ENCODE data around the gene TAAR2. TPM values are rescaled to one million over a fixed set of nuclear protein-coding genes. Genes with fewer than 3 reads are reported as not detected.

Gene TAAR2
- polyA plus RNA-seq, 2 of the 4 experiments (the other 2 are of a cell fraction): not detected

DNA sequence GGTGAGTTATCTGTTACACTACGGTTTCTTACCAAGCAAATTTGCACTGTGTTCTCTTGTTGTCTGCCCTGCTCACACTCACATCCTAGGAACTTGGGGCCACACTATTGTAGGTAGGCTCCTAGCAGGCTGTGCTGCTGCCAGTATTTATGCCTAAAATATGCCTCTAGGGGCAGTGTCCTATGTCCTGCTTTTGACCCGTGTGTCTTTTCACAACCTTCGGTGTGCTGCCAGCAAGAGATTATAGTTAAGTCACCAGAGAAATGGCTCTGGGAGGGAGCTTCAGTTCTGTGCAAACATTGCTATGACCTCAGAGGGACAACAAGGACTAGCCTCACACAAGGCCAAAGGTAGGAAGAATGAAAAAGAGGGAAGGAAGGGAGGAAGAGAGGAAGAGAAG is 25.6 kb downstream of the TAAR2 start:
- peak; percentile 88 to 89; a peak in 5 of 6 replicates for ATAC-seq
- CTCF ChIA-PET: interaction anchor here (0.7 to 1.1 kb wide), 2 partner anchors 13 to 38 kb away, joined by 3 to 4 read pairs; no protein-coding TSS in a partner anchor
- Histone ChIP-seq H3K27ac (no peak overlapping the region), H3K4me1 (no peaks in the 10 kb centered on the region), H3K9me3 (no peaks in the 10 kb centered on the region), H3K4me3 (no peak overlapping the region), H3K4me2 (no peak overlapping the region)
- TF ChIP-seq CHD2 (IDR thresholded peaks at IDR 0.05; ENCODE audit: low read length, partially characterized antibody) (no peak), HEYL (CRISPR knock-in tag; IDR thresholded peaks at IDR 0.05) (no peak), CTCF (IDR thresholded peaks at IDR 0.05) (peak; percentile 19; the same call in 1 of the 3 replicates), BCL3 (IDR thresholded peaks at IDR 0.05) (no peak)
- TF ChIP-seq, protein P1, sequence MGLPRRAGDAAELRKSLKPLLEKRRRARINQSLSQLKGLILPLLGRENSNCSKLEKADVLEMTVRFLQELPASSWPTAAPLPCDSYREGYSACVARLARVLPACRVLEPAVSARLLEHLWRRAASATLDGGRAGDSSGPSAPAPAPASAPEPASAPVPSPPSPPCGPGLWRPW (IDR thresholded peaks at IDR 0.05): no peak
- no peak for FAIRE-seq
- WGBS (ENCODE audit: missing lambda C conversion rate): 24% methylated on average over 3 of the region's 3 CpGs
- DNase-seq (ENCODE audit: low read depth in 1 of 2, low spot score in 1 of 2): peak; percentile 26 to 30
- POLR2A ChIA-PET: no interaction called here

DNA sequence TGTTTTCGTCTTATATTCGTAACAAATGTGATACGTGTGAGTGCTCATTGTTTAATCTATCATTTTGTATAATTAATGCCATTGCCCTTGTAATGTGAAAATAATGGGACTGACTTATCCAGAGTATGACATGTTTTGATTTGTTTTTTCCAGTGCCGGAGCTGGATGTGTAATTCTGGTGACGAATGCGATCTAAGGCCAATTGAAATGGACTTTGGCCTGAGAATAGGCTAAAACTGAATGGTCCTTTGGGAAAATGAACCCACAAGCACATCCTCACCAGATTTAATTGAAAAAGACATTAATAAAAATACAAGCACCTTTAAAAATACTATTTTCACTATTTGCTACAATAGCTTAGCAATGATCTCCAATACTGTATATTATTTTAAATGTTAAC is 27.9 kb downstream of the TAAR2 start:
- DNase-seq (ENCODE audit: low read depth in 1 of 2, low spot score in 1 of 2): no peak
- ChIA-PET POLR2A (no interaction called here), CTCF (no interaction called here)
- Histone ChIP-seq H3K9me3 (no peaks in the 10 kb centered on the region), H3K4me3 (no peak overlapping the region), H3K4me1 (no peaks in the 10 kb centered on the region), H3K4me2 (no peak overlapping the region), H3K27ac (no peak overlapping the region)
- FAIRE-seq: no peak
- 81% methylated on average over 6 of the region's 6 CpGs for WGBS (ENCODE audit: missing lambda C conversion rate)
- no peak for TF ChIP-seq RFX5 (IDR thresholded peaks at IDR 0.05)
- no peak for ATAC-seq

GRCh38 chr6:132592855-132593254 is 31.2 kb downstream of the TAAR2 start:
- H3K4me2 ChIP-seq: no peak overlapping the region
- no peak overlapping the region for H3K4me3 ChIP-seq
- ChIA-PET POLR2A (no interaction called here), CTCF (no interaction called here)
- DNase-seq (ENCODE audit: low read depth in 1 of 2, low spot score in 1 of 2) (no peak), ATAC-seq (no peak), FAIRE-seq (no peak)
- no peak overlapping the region for H3K27ac ChIP-seq
- H3K9me3 ChIP-seq: no peaks in the 10 kb centered on the region
- WGBS (ENCODE audit: missing lambda C conversion rate): 50% methylated on average over 2 of the region's 2 CpGs
- no peaks in the 10 kb centered on the region for H3K4me1 ChIP-seq
- no peak for TF ChIP-seq CHD2 (IDR thresholded peaks at IDR 0.05; ENCODE audit: low read length, partially characterized antibody)
- TF ChIP-seq ZSCAN20 (CRISPR knock-in tag; IDR thresholded peaks at IDR 0.05): no peak
- TF ChIP-seq NFE2L2 (conservative IDR thresholded peaks at IDR 0.05; ENCODE audit: low read length): no peak
- no peak for TF ChIP-seq RNF2 (IDR thresholded peaks at IDR 0.05; ENCODE audit: borderline replicate concordance, low read depth)

- Histone ChIP-seq H3K27ac (no peak overlapping the region), H3K9me3 (no peaks in the 10 kb centered on the region), H3K4me3 (no peak overlapping the region), H3K4me2 (no peak overlapping the region), H3K4me1 (no peaks in the 10 kb centered on the region)
- CTCF ChIA-PET: no interaction called here
- POLR2A ChIA-PET: no interaction called here
- DNase-seq (ENCODE audit: low read depth in 1 of 2, low spot score in 1 of 2): no peak
- WGBS (ENCODE audit: missing lambda C conversion rate): 0% methylated on average over 1 of the region's 1 CpG
- ATAC-seq: no peak
- no peak for TF ChIP-seq ZSCAN20 (CRISPR knock-in tag; IDR thresholded peaks at IDR 0.05)
- no peak for FAIRE-seq
These were observed 33.7 kb downstream of the TAAR2 start for GRCh38 chr6:132590362-132590761.

DNA sequence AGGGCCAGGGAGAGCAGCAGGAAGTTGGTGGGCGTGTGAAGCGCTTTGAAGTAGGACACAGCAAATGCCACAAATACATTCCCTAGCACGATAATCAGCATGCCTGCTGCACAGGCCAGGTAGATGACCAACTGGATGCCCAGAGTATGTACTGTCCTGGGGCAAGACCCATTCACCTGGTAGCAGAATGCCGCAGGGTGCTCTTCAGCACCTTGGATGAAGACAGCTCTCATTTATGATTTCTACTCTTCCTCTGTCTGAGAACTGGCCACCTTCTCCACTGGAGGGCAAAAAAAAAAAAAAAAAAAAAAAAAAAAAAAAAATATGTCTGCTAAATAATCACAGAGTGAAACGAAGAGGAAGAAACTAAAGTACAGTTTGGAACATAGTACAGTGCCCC is 34.6 kb downstream of the TAAR2 start, which contains the start of gene TAAR5:
TSS of gene TAAR5 (minus strand) at position 288 of the 400 bp plus-strand sequence. CDS start at position 233, 55 bp downstream.
- Histone ChIP-seq H3K4me3 (no peak within 1 kb of the TSS), H3K9me3 (no peaks in the 10 kb centered on the region), H3K4me1 (no peaks in the 10 kb centered on the region), H3K4me2 (no peak within 1 kb of the TSS), H3K27ac (no peak within 1 kb of the TSS)
- ATAC-seq (no peak), FAIRE-seq (no peak), DNase-seq (ENCODE audit: low read depth in 1 of 2, low spot score in 1 of 2) (no peak)
- ChIA-PET CTCF (no interaction called here), POLR2A (no interaction called here)
- TF ChIP-seq CTCF (IDR thresholded peaks at IDR 0.05) (no peak), KDM5A (IDR thresholded peaks at IDR 0.05) (no peak), NPAS2 (CRISPR knock-in tag; IDR thresholded peaks at IDR 0.05; ENCODE audit: borderline replicate concordance) (no peak), FOXS1 (CRISPR knock-in tag; IDR thresholded peaks at IDR 0.05) (no peak), HDAC2 (IDR thresholded peaks at IDR 0.05) (no peak), REST (IDR thresholded peaks at IDR 0.05) (peak; percentile 29; the same call in 1 of the 2 replicates), POLR2AphosphoS2 (conservative IDR thresholded peaks at IDR 0.05; ENCODE audit: low read length) (no peak)
- TF ChIP-seq, protein P2, sequence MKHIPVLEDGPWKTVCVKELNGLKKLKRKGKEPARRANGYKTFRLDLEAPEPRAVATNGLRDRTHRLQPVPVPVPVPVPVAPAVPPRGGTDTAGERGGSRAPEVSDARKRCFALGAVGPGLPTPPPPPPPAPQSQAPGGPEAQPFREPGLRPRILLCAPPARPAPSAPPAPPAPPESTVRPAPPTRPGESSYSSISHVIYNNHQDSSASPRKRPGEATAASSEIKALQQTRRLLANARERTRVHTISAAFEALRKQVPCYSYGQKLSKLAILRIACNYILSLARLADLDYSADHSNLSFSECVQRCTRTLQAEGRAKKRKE (CRISPR knock-in tag; IDR thresholded peaks at IDR 0.05; ENCODE audit: low read depth): no peak
- WGBS (ENCODE audit: missing lambda C conversion rate): 61% methylated on average over 5 of the region's 5 CpGs

All from A549 (cell line).